ENCODE results near the gene RIT1. TPM values are rescaled to one million over a fixed set of nuclear protein-coding genes. Genes with fewer than 3 reads are reported as not detected.

Gene RIT1
- total and polyA plus RNA-seq, 2 of the 8 experiments (the other 6 are each of a cell fraction or from before 2014, with no cell fraction given), result 25.3 to 26.8 TPM

DNA sequence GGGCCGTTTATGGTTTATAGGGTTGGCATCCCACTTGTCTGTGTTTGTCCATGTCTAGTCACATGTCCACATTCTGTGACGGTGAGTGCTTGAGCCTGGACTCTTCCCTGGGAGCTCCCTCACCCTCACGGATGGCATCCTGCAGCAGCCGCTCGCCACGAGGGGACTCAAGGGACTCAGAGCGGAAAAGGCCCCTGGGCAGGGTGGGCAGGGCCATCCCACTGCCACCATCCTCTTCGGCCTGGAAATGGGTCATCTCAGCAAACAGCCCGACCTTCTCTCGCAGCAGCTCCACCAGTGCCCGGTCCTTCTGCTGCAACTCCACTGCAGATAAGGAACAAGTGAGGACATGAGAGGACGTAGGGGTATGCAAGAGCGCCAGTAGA, 41.3 kb upstream of the RIT1 start:
- Histone ChIP-seq H3K14ac (ENCODE audit: insufficient read length) (no peak overlapping the region), H3K36me3 (ENCODE audit: control insufficient read depth in 2 of 4, insufficient read depth in 4 of 4, low read length in 3 of 4) (peaks cover 34 to 92% (median 74%) of the 10 kb centered on the region in 4 experiments; a peak in 7 of 8 replicates), H3K9ac (replicated peaks in 1 of 4; ENCODE audit: extremely low read depth in 1 of 4, low read depth in 3 of 4, low read length in 3 of 4) (no peak overlapping the region), H3K4me1 (replicated peaks in 1 of 4; ENCODE audit: control insufficient read depth in 3 of 4, insufficient read depth in 4 of 4, low read length in 3 of 4) (no peaks in the 10 kb centered on the region), H2BK5ac (ENCODE audit: low read depth, low read length) (no peak overlapping the region), H3K27ac (ENCODE audit: low read depth, low read length) (no peak overlapping the region), H3K23me2 (ENCODE audit: low read depth, low read length) (no peaks in the 10 kb centered on the region), H4K5ac (ENCODE audit: insufficient read length, low read depth, low read length) (no peak overlapping the region), H3K4ac (replicated peaks; ENCODE audit: insufficient read length, low read depth, low read length) (no peak overlapping the region), H2AK5ac (ENCODE audit: low read depth, low read length) (no peak overlapping the region), H4K8ac (ENCODE audit: extremely low read depth, insufficient read depth, low read length) (no peak overlapping the region), H3K79me2 (ENCODE audit: control insufficient read depth in 1 of 2, insufficient read depth in 2 of 2, low read length in 2 of 2) (no peaks in the 10 kb centered on the region), H3K9me3 (ENCODE audit: insufficient read depth in 2 of 2, low read depth in 1 of 2, low read length in 1 of 2) (no peaks in the 10 kb centered on the region), H3K18ac (ENCODE audit: extremely low read depth, low read length) (no peak overlapping the region), H3K4me2 (ENCODE audit: insufficient read depth in 1 of 2, low read depth in 2 of 2, low read length in 2 of 2) (no peak overlapping the region), H3K56ac (replicated peaks; ENCODE audit: insufficient read length, low read depth, low read length) (no peak overlapping the region), H2BK12ac (ENCODE audit: low read depth, low read length) (no peak overlapping the region), H3K4me3 (ENCODE audit: extremely low read depth in 1 of 4, insufficient read depth in 2 of 4, low read depth in 3 of 4, low read length in 4 of 4) (no peak overlapping the region), H2BK120ac (replicated peaks; ENCODE audit: low read depth, low read length) (no peak overlapping the region), H2AFZ (ENCODE audit: low read length) (no peak overlapping the region), H4K91ac (replicated peaks; ENCODE audit: insufficient read length, low read length) (no peak overlapping the region), H4K20me1 (replicated peaks in 1 of 2; ENCODE audit: control insufficient read depth in 1 of 2, insufficient read depth in 2 of 2, low read length in 2 of 2) (peaks cover 0 to 5% of the 10 kb centered on the region in 2 experiments), H3K27me3 (replicated peaks in 1 of 4; ENCODE audit: control insufficient read depth in 3 of 4, extremely low read depth in 1 of 4, insufficient read depth in 3 of 4, low read length in 3 of 4) (no peaks in the 10 kb centered on the region), H2BK20ac (ENCODE audit: low read length) (no peak overlapping the region), H2BK15ac (ENCODE audit: low read length) (no peak overlapping the region), H3K79me1 (ENCODE audit: low read depth, low read length) (no peaks in the 10 kb centered on the region), H3K23ac (ENCODE audit: insufficient read length) (no peak overlapping the region)
- 98% methylated on average over 13 of the region's 13 CpGs; no CpG with 5 or more reads in 1 of the 2 experiments for WGBS, 2 experiments (ENCODE audit: extremely low coverage in 1 of 2, insufficient coverage in 1 of 2, insufficient read length in 1 of 2, insufficient replicate concordance in 2 of 2, low coverage in 1 of 2, low lambda C conversion rate in 2 of 2, missing lambda C conversion rate in 1 of 2)
- ChIA-PET POLR2A (ENCODE audit: partially characterized antibody) (interaction anchor here (0.7 to 1.1 kb wide), 2 partner anchors 31 to 34 kb away, joined by 3 to 4 read pairs; no protein-coding TSS in a partner anchor), CTCF (ENCODE audit: partially characterized antibody) (interaction anchor here (0.6 to 1.1 kb wide), 2 partner anchors 25 to 624 kb away, joined by 3 to 4 read pairs; no protein-coding TSS in a partner anchor)
- DNase-seq (ENCODE audit: low read depth in 1 of 2, low spot score in 2 of 2), result no peak
- no peak for FAIRE-seq
- TF ChIP-seq CHD2 (IDR thresholded peaks at IDR 0.05; ENCODE audit: low read length), result no peak
- no peak for TF ChIP-seq CREB1 (IDR thresholded peaks at IDR 0.05)
- TF ChIP-seq JUND (IDR thresholded peaks at IDR 0.05; ENCODE audit: low read length), result no peak
- TF ChIP-seq EP300 (IDR thresholded peaks at IDR 0.05; ENCODE audit: borderline replicate concordance in 1 of 2, low read depth in 2 of 2, low read length in 2 of 2), result no peak
